Measurements from ENCODE around the gene SFXN5.
A peak's percentile ranks its signal among the peaks of the same experiment; 100 is the strongest.

SFXN5 gene

GRCh38 chr2:73037947-73038585 lies 33.4 kb downstream of the SFXN5 start:
- H3K4me1 ChIP-seq (ENCODE audit: control insufficient read depth, low read depth, low read length): peaks cover 3% of the 10 kb centered on the region
- no peaks in the 10 kb centered on the region for H3K79me1 ChIP-seq (ENCODE audit: low read length)
- H4K5ac ChIP-seq (ENCODE audit: low read length): no peak overlapping the region
- no peak overlapping the region for H3K27ac ChIP-seq (ENCODE audit: low read depth, low read length)
- H3K27me3 ChIP-seq (ENCODE audit: insufficient read depth, low read length, poor library complexity): no peaks in the 10 kb centered on the region
- H2BK120ac ChIP-seq (ENCODE audit: low read depth, low read length): no peak overlapping the region
- no peaks in the 10 kb centered on the region for H3K36me3 ChIP-seq (ENCODE audit: control insufficient read depth, insufficient read depth, low read length)
- no peak for DNase-seq
- H3K4me2 ChIP-seq (ENCODE audit: low read length): no peak overlapping the region
- H3K56ac ChIP-seq (ENCODE audit: low read length): no peak overlapping the region
- no peak overlapping the region for H2BK5ac ChIP-seq (ENCODE audit: low read length)
- H3K79me2 ChIP-seq (ENCODE audit: control insufficient read depth, insufficient read depth, low read length): no peaks in the 10 kb centered on the region
- no peak overlapping the region for H3K23ac ChIP-seq (ENCODE audit: low read length)
- H3K18ac ChIP-seq (ENCODE audit: low read length): no peak overlapping the region
- H3K9ac ChIP-seq (ENCODE audit: low read length): no peak overlapping the region
- H2AK5ac ChIP-seq (ENCODE audit: low read length): no peak overlapping the region
- no peak overlapping the region for H4K8ac ChIP-seq (ENCODE audit: low read depth, low read length)
- no CpG with 5 or more reads among the region's 6 CpGs for WGBS (ENCODE audit: extremely low coverage, insufficient coverage, low lambda C conversion rate)
- no peak overlapping the region for H2BK15ac ChIP-seq (replicated peaks; ENCODE audit: low read depth)
- H3K4ac ChIP-seq (ENCODE audit: low read depth, low read length): no peak overlapping the region
- no peak overlapping the region for H3K4me3 ChIP-seq (ENCODE audit: low read length)

DNA sequence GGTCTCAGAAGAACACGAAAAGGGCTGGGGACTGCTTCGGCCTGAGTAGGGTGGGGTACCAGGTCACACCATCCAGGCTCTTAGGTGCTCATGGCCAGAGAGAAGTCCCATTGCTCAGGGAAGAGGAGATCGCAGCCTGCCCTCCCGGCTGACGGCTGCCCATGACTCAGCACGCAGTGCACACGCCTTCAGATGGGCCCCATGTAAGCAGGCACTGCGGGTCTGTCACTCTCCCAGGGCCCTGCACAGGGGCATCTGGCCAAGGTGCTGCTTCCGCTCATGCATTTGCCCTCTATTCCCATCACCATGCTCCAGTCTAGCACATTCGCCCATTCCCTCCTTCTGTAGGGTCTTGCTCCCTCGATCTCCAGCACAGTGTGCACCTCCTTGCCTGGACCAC lies 34.7 kb downstream of the SFXN5 start:
- Histone ChIP-seq H2BK120ac (ENCODE audit: low read depth, low read length) (no peak overlapping the region), H3K23ac (ENCODE audit: low read length) (no peak overlapping the region), H3K18ac (ENCODE audit: low read length) (no peak overlapping the region), H3K36me3 (ENCODE audit: control insufficient read depth, insufficient read depth, low read length) (no peaks in the 10 kb centered on the region), H3K4me1 (ENCODE audit: control insufficient read depth, low read depth, low read length) (peaks cover 3% of the 10 kb centered on the region), H3K79me2 (ENCODE audit: control insufficient read depth, insufficient read depth, low read length) (no peaks in the 10 kb centered on the region), H3K27ac (ENCODE audit: low read depth, low read length) (no peak overlapping the region), H4K8ac (ENCODE audit: low read depth, low read length) (no peak overlapping the region), H3K27me3 (ENCODE audit: insufficient read depth, low read length, poor library complexity) (no peaks in the 10 kb centered on the region), H3K9ac (ENCODE audit: low read length) (no peak overlapping the region), H2BK5ac (ENCODE audit: low read length) (no peak overlapping the region), H3K79me1 (ENCODE audit: low read length) (no peaks in the 10 kb centered on the region), H3K4me2 (ENCODE audit: low read length) (no peak overlapping the region), H2BK15ac (replicated peaks; ENCODE audit: low read depth) (no peak overlapping the region), H3K56ac (ENCODE audit: low read length) (peak overlapping the region; percentile 47), H3K4me3 (ENCODE audit: low read length) (no peak overlapping the region), H4K5ac (ENCODE audit: low read length) (no peak overlapping the region), H3K4ac (ENCODE audit: low read depth, low read length) (no peak overlapping the region), H2AK5ac (ENCODE audit: low read length) (no peak overlapping the region)
- WGBS (ENCODE audit: extremely low coverage, insufficient coverage, low lambda C conversion rate): no CpG with 5 or more reads among the region's 11 CpGs
- DNase-seq: no peak

DNA sequence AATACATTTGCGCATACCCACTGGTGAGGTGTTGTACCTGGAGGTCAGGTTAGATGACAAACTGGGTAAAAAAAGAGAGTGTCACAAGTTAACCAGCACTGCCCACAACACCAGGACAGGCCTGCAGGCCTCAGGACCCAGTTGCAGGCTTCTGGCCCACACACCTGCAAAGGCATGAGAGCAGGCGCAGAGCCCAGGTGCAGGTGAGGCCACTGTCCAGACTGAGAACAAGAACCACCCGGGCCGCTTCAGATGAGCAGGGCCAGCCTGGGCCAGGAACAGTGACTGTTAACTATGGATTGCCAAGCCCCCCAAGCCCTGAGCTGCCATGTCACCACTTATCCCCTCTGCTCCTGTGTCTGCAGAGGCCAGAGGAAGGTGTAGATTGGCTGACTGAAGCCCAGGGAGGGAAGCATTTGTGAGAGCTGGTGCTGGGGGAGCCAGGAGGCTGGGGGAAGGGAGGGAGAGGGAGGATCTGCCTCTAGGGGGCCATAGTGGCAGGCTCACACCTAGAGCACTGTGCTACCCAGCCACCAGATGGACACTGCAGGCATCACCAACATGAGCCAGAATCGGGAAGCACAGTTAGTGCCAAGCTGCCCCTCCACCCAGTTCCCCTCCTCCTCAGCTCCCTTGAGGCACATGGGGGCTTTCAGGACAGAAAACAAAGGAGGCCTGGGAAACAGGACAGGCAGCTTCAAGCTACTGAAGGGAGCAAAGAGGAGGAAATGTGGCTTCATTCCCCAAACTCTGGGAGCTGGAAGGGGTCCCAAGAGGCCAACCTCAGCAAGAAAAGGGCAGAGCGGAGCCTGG lies 35.4 kb downstream of the SFXN5 start:
- H3K4me2 ChIP-seq (ENCODE audit: low read length): no peak overlapping the region
- no CpG with 5 or more reads among the region's 6 CpGs for WGBS (ENCODE audit: extremely low coverage, insufficient coverage, low lambda C conversion rate)
- no peak overlapping the region for H3K27ac ChIP-seq (ENCODE audit: low read depth, low read length)
- H3K56ac ChIP-seq (ENCODE audit: low read length): peak overlapping the region; percentile 47
- H3K18ac ChIP-seq (ENCODE audit: low read length): no peak overlapping the region
- H3K9ac ChIP-seq (ENCODE audit: low read length): no peak overlapping the region
- no peak overlapping the region for H4K5ac ChIP-seq (ENCODE audit: low read length)
- no peak overlapping the region for H2AK5ac ChIP-seq (ENCODE audit: low read length)
- H2BK15ac ChIP-seq (replicated peaks; ENCODE audit: low read depth): no peak overlapping the region
- peaks cover under 1% of the 10 kb centered on the region for H3K79me1 ChIP-seq (ENCODE audit: low read length)
- H3K4me1 ChIP-seq (ENCODE audit: control insufficient read depth, low read depth, low read length): peaks cover 3% of the 10 kb centered on the region
- H3K79me2 ChIP-seq (ENCODE audit: control insufficient read depth, insufficient read depth, low read length): no peaks in the 10 kb centered on the region
- no peak overlapping the region for H4K8ac ChIP-seq (ENCODE audit: low read depth, low read length)
- no peak overlapping the region for H2BK5ac ChIP-seq (ENCODE audit: low read length)
- no peak overlapping the region for H3K4me3 ChIP-seq (ENCODE audit: low read length)
- H3K4ac ChIP-seq (ENCODE audit: low read depth, low read length): no peak overlapping the region
- peak; percentile 83 for DNase-seq
- H3K36me3 ChIP-seq (ENCODE audit: control insufficient read depth, insufficient read depth, low read length): no peaks in the 10 kb centered on the region
- H3K27me3 ChIP-seq (ENCODE audit: insufficient read depth, low read length, poor library complexity): no peaks in the 10 kb centered on the region
- no peak overlapping the region for H2BK120ac ChIP-seq (ENCODE audit: low read depth, low read length)
- H3K23ac ChIP-seq (ENCODE audit: low read length): no peak overlapping the region

- WGBS (ENCODE audit: extremely low coverage, insufficient coverage, low lambda C conversion rate): no CpG with 5 or more reads among the region's 7 CpGs
- Histone ChIP-seq H3K27ac (ENCODE audit: low read depth, low read length) (no peak overlapping the region), H3K27me3 (ENCODE audit: insufficient read depth, low read length, poor library complexity) (no peaks in the 10 kb centered on the region), H2AK5ac (ENCODE audit: low read length) (no peak overlapping the region), H2BK5ac (ENCODE audit: low read length) (no peak overlapping the region), H3K18ac (ENCODE audit: low read length) (no peak overlapping the region), H3K9ac (ENCODE audit: low read length) (no peak overlapping the region), H3K4me2 (ENCODE audit: low read length) (no peak overlapping the region), H4K8ac (ENCODE audit: low read depth, low read length) (no peak overlapping the region), H3K79me2 (ENCODE audit: control insufficient read depth, insufficient read depth, low read length) (no peaks in the 10 kb centered on the region), H2BK120ac (ENCODE audit: low read depth, low read length) (no peak overlapping the region), H3K23ac (ENCODE audit: low read length) (no peak overlapping the region), H2BK15ac (replicated peaks; ENCODE audit: low read depth) (no peak overlapping the region), H4K5ac (ENCODE audit: low read length) (no peak overlapping the region), H3K4ac (ENCODE audit: low read depth, low read length) (no peak overlapping the region), H3K56ac (ENCODE audit: low read length) (no peak overlapping the region), H3K36me3 (ENCODE audit: control insufficient read depth, insufficient read depth, low read length) (no peaks in the 10 kb centered on the region), H3K79me1 (ENCODE audit: low read length) (peaks cover 1% of the 10 kb centered on the region), H3K4me3 (ENCODE audit: low read length) (no peak overlapping the region), H3K4me1 (ENCODE audit: control insufficient read depth, low read depth, low read length) (peaks cover 3% of the 10 kb centered on the region)
- no peak for DNase-seq
Observed at GRCh38 chr2:73034661-73035375, 36.7 kb downstream of the SFXN5 start.

- Histone ChIP-seq H3K56ac (ENCODE audit: low read length) (no peak overlapping the region), H4K5ac (ENCODE audit: low read length) (no peak overlapping the region), H3K4me2 (ENCODE audit: low read length) (no peak overlapping the region), H4K8ac (ENCODE audit: low read depth, low read length) (no peak overlapping the region), H2BK5ac (ENCODE audit: low read length) (no peak overlapping the region), H2BK15ac (replicated peaks; ENCODE audit: low read depth) (no peak overlapping the region), H3K36me3 (ENCODE audit: control insufficient read depth, insufficient read depth, low read length) (no peaks in the 10 kb centered on the region), H3K27ac (ENCODE audit: low read depth, low read length) (no peak overlapping the region), H3K23ac (ENCODE audit: low read length) (no peak overlapping the region), H3K9ac (ENCODE audit: low read length) (no peak overlapping the region), H3K79me2 (ENCODE audit: control insufficient read depth, insufficient read depth, low read length) (no peaks in the 10 kb centered on the region), H3K27me3 (ENCODE audit: insufficient read depth, low read length, poor library complexity) (no peaks in the 10 kb centered on the region), H3K18ac (ENCODE audit: low read length) (no peak overlapping the region), H2BK120ac (ENCODE audit: low read depth, low read length) (no peak overlapping the region), H3K79me1 (ENCODE audit: low read length) (peaks cover 1% of the 10 kb centered on the region), H2AK5ac (ENCODE audit: low read length) (no peak overlapping the region), H3K4me3 (ENCODE audit: low read length) (no peak overlapping the region), H3K4ac (ENCODE audit: low read depth, low read length) (no peak overlapping the region), H3K4me1 (ENCODE audit: control insufficient read depth, low read depth, low read length) (peaks cover 3% of the 10 kb centered on the region)
- DNase-seq: no peak
- WGBS (ENCODE audit: extremely low coverage, insufficient coverage, low lambda C conversion rate): no CpG with 5 or more reads among the region's 5 CpGs
Observed at GRCh38 chr2:73033766-73034381, 37.6 kb downstream of the SFXN5 start.

All from mesendoderm (in vitro differentiated cells).